Endothelial cell of umbilical vein (primary cell): ENCODE results near the gene ZFP57. TPM values are rescaled to one million over a fixed set of nuclear protein-coding genes. Genes with fewer than 3 reads are reported as not detected.

Experiments used
- BruUV-seq: library from RNA; stranded (reverse); fragments of 400-500 nt; replicated peaks from 2 replicates; lab custom pipeline; 2021; lab: Mats Ljungman, UMichigan
- CTCF ChIA-PET: fragments of 300-600, 350-600 bp; sonication (Branson Sonifier 250); formaldehyde crosslinking; loops from one replicate; lab custom pipeline; 2021; ENCODE audit warnings: antibody characterized with exemption, inconsistent platforms; lab: Charles Lee
- POLR2A ChIA-PET: fragments of 300-600, 350-600 bp; sonication (Branson Sonifier 250); formaldehyde crosslinking; loops from one replicate; lab custom pipeline; 2021; ENCODE audit warnings: antibody characterized with exemption, inconsistent platforms; lab: Charles Lee
- DNase-seq: peaks from one replicate; pipeline ENCODE4 v3.0.0-alpha.2; 2011; ENCODE audit warnings: low read depth, low spot score
- FAIRE-seq: peaks from 2 replicates; lab custom pipeline; 2011; peaks lifted over from hg19 to GRCh38; lab: Jason Lieb, UNC
- H2AFZ ChIP-seq: 2 replicates; pipeline ENCODE4 v1.6.0; 2012; ENCODE audit warnings: low read depth, low read length, control low read depth, inconsistent platforms
- H3K27ac ChIP-seq: 2 replicates; pipeline ENCODE4 v1.5.1; 2011; ENCODE audit warnings: low read depth, mild to moderate bottlenecking, control low read depth, low read length, moderate library complexity; ENCODE audit not compliant: insufficient read depth
- H3K27me3 ChIP-seq, 2 experiments: 2 replicates each; pipeline versions ENCODE4 v1.6.0 to v1.6.1; 2011; ENCODE audit warnings: low read length in 2 of 2, mixed read lengths in 1 of 2; ENCODE audit not compliant: control insufficient read depth in 2 of 2, insufficient read depth in 2 of 2
- H3K36me3 ChIP-seq, 2 experiments: 2 replicates in 1 of 2; 3 replicates in 1 of 2; pipeline ENCODE4 v1.5.1; 2011; ENCODE audit warnings: low read length in 2 of 2, mild to moderate bottlenecking in 1 of 2, moderate library complexity in 1 of 2; ENCODE audit not compliant: control insufficient read depth in 2 of 2, insufficient read depth in 2 of 2; ENCODE audit errors: extremely low read depth in 1 of 2
- H3K4me1 ChIP-seq: 3 replicates; pipeline ENCODE4 v1.5.1; 2011; ENCODE audit warnings: mild to moderate bottlenecking, low read length; ENCODE audit not compliant: control insufficient read depth, insufficient read depth; ENCODE audit errors: extremely low read depth
- H3K4me2 ChIP-seq: 2 replicates; pipeline ENCODE4 v1.6.1; 2011; ENCODE audit warnings: low read length, control low read depth, mixed read lengths; ENCODE audit not compliant: insufficient read depth
- H3K4me3 ChIP-seq, 3 experiments: fragments of 200-600 bp in 1 of 3; sonication (generic), shearing (Covaris generic) in 1 of 3; replicated peaks in 1 of 3; 2 replicates each; pipeline ENCODE4 v1.5.1; 2011 to 2016; ENCODE audit warnings: control low read depth in 3 of 3, low read length in 3 of 3, mild to moderate bottlenecking in 2 of 3, inconsistent platforms in 1 of 3, low read depth in 1 of 3, moderate library complexity in 1 of 3; ENCODE audit not compliant: insufficient read depth in 1 of 3
- H3K79me2 ChIP-seq: 2 replicates; pipeline ENCODE4 v1.6.0; 2012; ENCODE audit warnings: low read length, inconsistent platforms; ENCODE audit not compliant: control insufficient read depth, insufficient read depth
- H3K9ac ChIP-seq: replicated peaks from 2 replicates; pipeline ENCODE3; 2011; ENCODE audit warnings: low read length, control low read depth; ENCODE audit not compliant: insufficient read depth; ENCODE audit errors: extremely low read depth
- H3K9me1 ChIP-seq: replicated peaks from 3 replicates; pipeline ENCODE4 v1.6.0; 2011; ENCODE audit warnings: mild to moderate bottlenecking, low read length; ENCODE audit not compliant: control insufficient read depth, insufficient read depth; ENCODE audit errors: extremely low read depth
- H3K9me3 ChIP-seq: replicated peaks from 2 replicates; pipeline ENCODE4 v1.5.1; 2012; ENCODE audit warnings: low read length, inconsistent platforms; ENCODE audit not compliant: control insufficient read depth, insufficient read depth
- H4K20me1 ChIP-seq: replicated peaks from 2 replicates; pipeline ENCODE3; 2011; ENCODE audit warnings: mild to moderate bottlenecking, low read length; ENCODE audit not compliant: control insufficient read depth, insufficient read depth; ENCODE audit errors: extremely low read depth
- EZH2 ChIP-seq: IDR thresholded peaks from 2 replicates; pipeline ENCODE4 v1.6.1; 2012; ENCODE audit warnings: borderline replicate concordance, low read depth, mild to moderate bottlenecking, moderate library complexity, low read length, inconsistent platforms; ENCODE audit not compliant: severe bottlenecking
- GATA2 ChIP-seq: IDR thresholded peaks from 2 replicates; pipeline ENCODE4 v1.7.0; 2011; ENCODE audit warnings: low read depth, mild to moderate bottlenecking, moderate library complexity, mixed read lengths, low read length; ENCODE audit not compliant: insufficient read length, insufficient read depth
- MYC ChIP-seq: IDR thresholded peaks from one replicate; pipeline ENCODE4 v1.6.1; 2011; ENCODE audit warnings: mild to moderate bottlenecking, low read depth, low read length
- POLR2A ChIP-seq: IDR thresholded peaks from 2 replicates; pipeline ENCODE4 v1.6.1; 2012; ENCODE audit warnings: low read depth, mild to moderate bottlenecking, control low read depth, low read length
- POLR2AphosphoS5 ChIP-seq: IDR thresholded peaks from 2 replicates; pipeline ENCODE4 v1.6.1; 2012; ENCODE audit warnings: low read depth, mild to moderate bottlenecking, control low read depth, low read length, moderate library complexity; ENCODE audit not compliant: insufficient read depth
- dilution Hi-C: fragments of 300-500 bp; cut with MboI; formaldehyde crosslinking; loops from one replicate; pipeline ENCODE4 v1.15.0; 2019; ENCODE audit warnings: low sequenced_read_pairs; ENCODE audit not compliant: extremely low pct_ligation_motif_present
- intact Hi-C: fragments of 100-400 bp; cut with micrococcal nuclease; formaldehyde crosslinking; loops from one replicate; pipeline ENCODE4 v1.10.0; 2022
- polyA plus RNA-seq, 4 experiments: library from polyadenylated mRNA; depleted of rRNA in 3 of 4; stranded (reverse) in 3 of 4; unstranded in 1 of 4; fragments of >200 nt; gene quantifications; 2 replicates each; pipeline versions ENCODE4 v1.2.1 to v1.2.3, GENCODE V29; 2011 to 2012; ENCODE audit warnings: missing spikeins in 1 of 4
- total RNA-seq: library from RNA; stranded (reverse); gene quantifications from 2 replicates; pipeline ENCODE4 v1.2.3, GENCODE V29; 2021
- TF ChIP-seq, protein P1 (sequence below), 2 donors: IDR thresholded peaks; 1 replicate in 1 of 2; 2 replicates in 1 of 2; pipeline ENCODE4 v1.5.1; 2011; ENCODE audit warnings: low read length in 2 of 2, mild to moderate bottlenecking in 2 of 2, moderate library complexity in 2 of 2, control low read depth in 1 of 2, inconsistent platforms in 1 of 2, low read depth in 1 of 2; ENCODE audit not compliant: insufficient read depth in 1 of 2; ENCODE audit errors: extremely low read depth in 1 of 2
- TF ChIP-seq, protein P2 (sequence below): IDR thresholded peaks from 2 replicates; pipeline ENCODE4 v1.6.1; 2011; ENCODE audit not compliant: insufficient read depth, insufficient read length

Gene ZFP57
- total and polyA plus RNA-seq, 2 donors (not counting 3 experiments of a cell fraction or from before 2014, with no cell fraction given) = 0.07 TPM; not detected in 1

DNA sequence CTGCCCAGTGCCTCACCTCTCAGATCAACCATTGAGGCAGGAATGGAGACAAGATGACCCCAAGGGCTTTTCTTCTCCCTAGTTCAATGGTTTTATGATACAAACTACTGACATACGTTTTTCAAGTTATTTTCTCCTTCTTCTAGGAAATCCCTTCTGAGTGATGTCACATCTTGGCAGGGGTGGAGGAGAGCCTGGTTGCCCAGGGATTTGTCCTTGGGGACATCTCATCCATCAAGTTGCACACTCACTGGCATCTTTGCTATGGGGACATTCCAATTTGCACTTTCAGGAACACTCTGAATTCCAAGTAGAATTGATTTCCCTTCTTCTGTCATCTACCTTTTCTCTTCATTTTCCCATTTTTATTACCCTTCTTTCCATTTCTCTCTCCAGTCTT, 9.9 kb downstream of the ZFP57 start:
- Histone ChIP-seq H3K4me2 (no peak overlapping the region), H3K36me3 (no peaks in the 10 kb centered on the region), H3K9ac (no peak overlapping the region), H2AFZ (no peak overlapping the region), H4K20me1 (no peaks in the 10 kb centered on the region), H3K9me3 (no peaks in the 10 kb centered on the region), H3K27ac (no peak overlapping the region), H3K79me2 (no peaks in the 10 kb centered on the region), H3K27me3 (peaks cover 9 to 16% of the 10 kb centered on the region in 2 experiments), H3K4me3 (no peak overlapping the region), H3K4me1 (no peaks in the 10 kb centered on the region), H3K9me1 (no peaks in the 10 kb centered on the region)
- POLR2A ChIA-PET = no interaction called here
- intact Hi-C loops = no loop called here
- dilution Hi-C loops = no loop called here
- CTCF ChIA-PET = interaction anchor here (1.1 to 4.9 kb wide), 3 partner anchors 16 to 21 kb away, joined by 3 to 25 read pairs (median 17); no protein-coding TSS in a partner anchor
- FAIRE-seq (no peak), DNase-seq (no peak)
- BruUV-seq = no TSS peak
- TF ChIP-seq MYC (no peak), GATA2 (no peak), POLR2A (no peak), POLR2AphosphoS5 (no peak), EZH2 (no peak)
- TF ChIP-seq, protein P1, sequence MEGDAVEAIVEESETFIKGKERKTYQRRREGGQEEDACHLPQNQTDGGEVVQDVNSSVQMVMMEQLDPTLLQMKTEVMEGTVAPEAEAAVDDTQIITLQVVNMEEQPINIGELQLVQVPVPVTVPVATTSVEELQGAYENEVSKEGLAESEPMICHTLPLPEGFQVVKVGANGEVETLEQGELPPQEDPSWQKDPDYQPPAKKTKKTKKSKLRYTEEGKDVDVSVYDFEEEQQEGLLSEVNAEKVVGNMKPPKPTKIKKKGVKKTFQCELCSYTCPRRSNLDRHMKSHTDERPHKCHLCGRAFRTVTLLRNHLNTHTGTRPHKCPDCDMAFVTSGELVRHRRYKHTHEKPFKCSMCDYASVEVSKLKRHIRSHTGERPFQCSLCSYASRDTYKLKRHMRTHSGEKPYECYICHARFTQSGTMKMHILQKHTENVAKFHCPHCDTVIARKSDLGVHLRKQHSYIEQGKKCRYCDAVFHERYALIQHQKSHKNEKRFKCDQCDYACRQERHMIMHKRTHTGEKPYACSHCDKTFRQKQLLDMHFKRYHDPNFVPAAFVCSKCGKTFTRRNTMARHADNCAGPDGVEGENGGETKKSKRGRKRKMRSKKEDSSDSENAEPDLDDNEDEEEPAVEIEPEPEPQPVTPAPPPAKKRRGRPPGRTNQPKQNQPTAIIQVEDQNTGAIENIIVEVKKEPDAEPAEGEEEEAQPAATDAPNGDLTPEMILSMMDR (IDR thresholded peaks at IDR 0.05; ENCODE audit: extremely low read depth in 1 of 2, insufficient read depth in 1 of 2, low read depth in 1 of 2, low read length in 2 of 2) = no peak
- TF ChIP-seq, protein P2, sequence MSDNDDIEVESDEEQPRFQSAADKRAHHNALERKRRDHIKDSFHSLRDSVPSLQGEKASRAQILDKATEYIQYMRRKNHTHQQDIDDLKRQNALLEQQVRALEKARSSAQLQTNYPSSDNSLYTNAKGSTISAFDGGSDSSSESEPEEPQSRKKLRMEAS = no peak
